GM21737 (cell line): Measurements from ENCODE around the gene FKRP.
A peak's percentile ranks its signal among the peaks of the same experiment; 100 is the strongest.

Source experiments
- ATAC-seq: cut with Tn5 transposase; IDR thresholded peaks from one replicate; pipeline ENCODE4 v1.9.1; 2021; ENCODE audit warnings: mild to moderate bottlenecking, moderate library complexity; ENCODE audit not compliant: unreplicated experiment

Gene FKRP

GRCh38 chr19:46731007-46731501, 14.8 kb upstream of the FKRP start:
- no peak for ATAC-seq

GRCh38 chr19:46731584-46731983, 14.3 kb upstream of the FKRP start:
- ATAC-seq: no peak

- ATAC-seq: no peak
These were observed 13.5 kb upstream of the FKRP start for GRCh38 chr19:46732172-46732938.

- ATAC-seq: no peak
These were observed 12.7 kb upstream of the FKRP start for GRCh38 chr19:46732966-46733689.

GRCh38 chr19:46733690-46734292, 12.1 kb upstream of the FKRP start:
- no peak for ATAC-seq

GRCh38 chr19:46736531-46737297, 9.1 kb upstream of the FKRP start:
- no peak for ATAC-seq

- no peak for ATAC-seq
These were observed 8.6 kb upstream of the FKRP start for GRCh38 chr19:46737298-46737654.

- no peak for ATAC-seq
These were observed 8.1 kb upstream of the FKRP start for GRCh38 chr19:46737761-46738171.

- no peak for ATAC-seq
These were observed 6.5 kb upstream of the FKRP start for GRCh38 chr19:46739290-46739771.

GRCh38 chr19:46741447-46741846, 4.4 kb upstream of the FKRP start:
- ATAC-seq: no peak

- ATAC-seq: no peak
These were observed 2.9 kb upstream of the FKRP start for GRCh38 chr19:46742926-46743480.

GRCh38 chr19:46744005-46744691, 1.7 kb upstream of the FKRP start:
- no peak for ATAC-seq

GRCh38 chr19:46745030-46745429, 827 bp upstream of the FKRP start:
- ATAC-seq: no peak

GRCh38 chr19:46746281-46747057, 612 bp downstream of the FKRP start, which contains the start of gene STRN4:
Gene STRN4, minus strand, starts transcription at chr19:46746450. Its CDS starts 20 bp downstream, at chr19:46746430.
- peak; percentile 60 for ATAC-seq

GRCh38 chr19:46748325-46749109, 2.7 kb downstream of the FKRP start:
- ATAC-seq: no peak

- ATAC-seq: no peak
These were observed 7.7 kb downstream of the FKRP start for GRCh38 chr19:46753420-46754155.

GRCh38 chr19:46755077-46755852, 9.4 kb downstream of the FKRP start:
- no peak for ATAC-seq
